GM21423 (cell line): ENCODE results near the gene KIF3A.

Experiments used
- ATAC-seq: cut with Tn5 transposase; IDR thresholded peaks from one replicate; pipeline ENCODE4 v1.9.1; 2021; ENCODE audit warnings: mild to moderate bottlenecking, moderate library complexity; ENCODE audit not compliant: unreplicated experiment

The KIF3A gene

DNA sequence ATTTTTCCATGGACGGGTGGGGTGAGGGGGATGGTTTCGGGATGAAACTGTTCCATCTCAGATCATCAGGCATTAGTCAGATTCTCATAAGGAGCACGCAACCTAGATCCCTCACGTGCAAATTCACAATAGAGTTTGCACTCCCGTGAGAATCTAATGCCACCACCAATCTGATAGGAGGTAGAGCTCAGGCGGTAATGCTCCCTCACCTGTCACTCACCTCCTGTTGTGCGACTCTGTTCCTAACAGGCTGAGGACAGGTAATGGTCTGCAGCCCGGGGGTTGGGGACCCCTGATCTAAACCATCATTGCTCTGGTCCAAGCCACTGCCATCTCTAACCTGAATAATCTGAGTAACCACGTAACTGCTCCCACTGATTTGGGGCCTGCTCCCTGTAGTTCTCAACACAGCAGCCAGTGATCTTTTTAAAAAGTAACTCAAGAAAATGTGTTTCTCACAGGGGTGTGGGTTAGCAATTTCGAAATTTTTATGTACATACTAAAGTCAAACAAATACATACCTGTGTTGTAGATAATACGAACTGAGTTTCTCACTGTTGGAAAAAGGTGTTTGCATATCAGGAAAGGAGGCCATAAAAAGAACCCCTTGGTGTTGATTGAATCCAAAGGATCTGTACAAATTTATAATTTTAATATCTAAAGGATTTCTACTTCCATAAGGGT, 90.6 kb downstream of the KIF3A start:
- ATAC-seq, result no peak

DNA sequence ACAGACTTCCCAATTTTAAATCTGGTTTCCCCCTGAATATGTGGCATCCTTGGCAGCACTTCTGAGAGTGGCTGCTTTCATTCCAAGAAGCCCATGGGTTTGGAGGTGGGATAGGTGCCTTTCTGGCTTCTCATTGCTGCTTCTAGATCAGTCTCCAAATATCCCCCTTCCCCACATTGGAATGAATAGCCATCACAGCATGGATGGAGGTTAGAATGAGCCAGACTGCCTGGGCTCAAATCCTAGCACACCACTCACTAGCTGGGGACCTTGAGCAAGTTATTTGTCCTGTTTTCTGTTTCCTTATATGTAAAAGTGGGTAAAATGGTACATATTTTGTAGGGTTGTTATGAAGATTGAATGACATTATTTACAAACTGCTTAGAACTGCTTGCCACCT, 93.2 kb downstream of the KIF3A start:
- no peak for ATAC-seq
